Left renal cortex interstitium (tissue), 4 donors: ENCODE results near the gene FGA. TPM values are rescaled to one million over a fixed set of nuclear protein-coding genes. Genes with fewer than 3 reads are reported as not detected.
A peak's percentile ranks its signal among the peaks of the same experiment; 100 is the strongest.

Experiments used
- DNase-seq, 4 donors: peaks; one replicate each; pipeline ENCODE4 v3.0.0-alpha.2; 2013; ENCODE audit warnings: low read depth in 4 of 4, low spot score in 2 of 4, missing footprints in 1 of 4
- polyA plus RNA-seq, 4 donors: library from polyadenylated mRNA; unstranded; fragments of 120-200 nt; gene quantifications; one replicate each; pipeline ENCODE4 v1.2.1, GENCODE V29; 2013; ENCODE audit not compliant: insufficient read length in 4 of 4

FGA gene
- 10 to 100 TPM in 1 of 4 donors, under 1 TPM in 2, not detected in 1; 0.06 to 39.6 (median 0.33) TPM for polyA plus RNA-seq

- no peak for DNase-seq
These were observed at the start of gene FGA for GRCh38 chr4:154590329-154591006. Gene FGA (minus strand): TSS chr4:154590742. CDS start chr4:154590687, 55 bp downstream.

- no peak for DNase-seq
These were observed 43.5 kb upstream of the FGA start for GRCh38 chr4:154634058-154634457.

- no peak for DNase-seq
These were observed 41.3 kb upstream of the FGA start for GRCh38 chr4:154631828-154632227.

GRCh38 chr4:154630324-154630723, 39.8 kb upstream of the FGA start:
- DNase-seq, result no peak

- DNase-seq, result peak in 2 of 4 donors; percentile 22 to 48
These were observed 36.4 kb upstream of the FGA start for GRCh38 chr4:154626793-154627484.

GRCh38 chr4:154625971-154626370, 35.4 kb upstream of the FGA start:
- no peak for DNase-seq

- DNase-seq, result no peak
These were observed 33.5 kb upstream of the FGA start for GRCh38 chr4:154623995-154624394.

GRCh38 chr4:154623436-154623835, 32.9 kb upstream of the FGA start:
- DNase-seq, result no peak

- peak in 2 of 4 donors; percentile 11 to 28 for DNase-seq
These were observed 32.1 kb upstream of the FGA start for GRCh38 chr4:154622598-154622997.

GRCh38 chr4:154620111-154620510, 29.6 kb upstream of the FGA start:
- no peak for DNase-seq

GRCh38 chr4:154618708-154619315, 28.3 kb upstream of the FGA start:
- DNase-seq, result peak in 1 of 4 donors; percentile 38

- DNase-seq, result no peak
These were observed 27.3 kb upstream of the FGA start for GRCh38 chr4:154617820-154618317.

- DNase-seq, result no peak
These were observed 26.2 kb upstream of the FGA start for GRCh38 chr4:154616731-154617130.

- DNase-seq, result no peak
These were observed 25.7 kb upstream of the FGA start for GRCh38 chr4:154616287-154616686.

GRCh38 chr4:154615211-154615610, 24.7 kb upstream of the FGA start:
- DNase-seq, result no peak

GRCh38 chr4:154614306-154614705, 23.8 kb upstream of the FGA start:
- no peak for DNase-seq

GRCh38 chr4:154612472-154613414, 22.2 kb upstream of the FGA start, which contains the start of gene FGG:
Gene FGG (minus strand): TSS chr4:154612656. CDS start chr4:154612609, 47 bp downstream.
- DNase-seq, result no peak

- DNase-seq, result no peak
These were observed 21.3 kb upstream of the FGA start for GRCh38 chr4:154611833-154612232.

GRCh38 chr4:154610582-154610981, 20.0 kb upstream of the FGA start:
- DNase-seq, result no peak

GRCh38 chr4:154609532-154609931, 19.0 kb upstream of the FGA start:
- DNase-seq, result no peak
